Measurements from ENCODE around the gene S100A16. TPM values are rescaled to one million over a fixed set of nuclear protein-coding genes. Genes with fewer than 3 reads are reported as not detected.
A peak's percentile ranks its signal among the peaks of the same experiment; 100 is the strongest.
"Not testable (repeated sequence)": the region's sequence is repeated elsewhere in the genome, so short reads cannot be mapped to it uniquely, and the experiment has no call there.

S100A16 gene
- total and polyA plus RNA-seq, 9 of the 15 experiments (the other 6 are each of a cell fraction or from before 2014, with no cell fraction given), result 1.6 to 6.9 (median 4.3) TPM

DNA sequence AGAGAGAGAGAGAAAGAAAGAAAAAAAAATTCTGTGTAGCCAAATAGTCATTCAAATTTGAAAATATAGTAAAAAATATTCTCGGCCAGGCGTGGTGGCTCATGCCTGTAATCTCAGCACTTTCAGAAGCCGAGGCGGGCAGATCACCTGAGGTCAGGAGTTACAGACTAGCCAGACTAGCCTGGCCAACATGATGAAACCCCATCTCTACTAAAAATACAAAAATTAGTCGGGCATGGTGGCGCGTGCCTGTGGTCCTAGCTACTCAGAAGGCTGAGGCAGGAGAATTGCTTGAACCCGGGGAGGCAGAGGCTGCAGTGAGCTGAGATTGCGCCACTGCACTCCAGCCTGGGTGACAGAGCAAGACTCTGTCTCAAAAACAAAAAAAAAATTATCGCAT is 24.9 kb downstream of the S100A16 start:
- H3K9me3 ChIP-seq (replicated peaks; ENCODE audit: control insufficient read depth, insufficient read depth, low read depth, low read length); H3K36me3 ChIP-seq (ENCODE audit: control insufficient read depth, insufficient read depth, low read length); H3K27me3 ChIP-seq (ENCODE audit: control insufficient read depth in 2 of 2, insufficient read depth in 2 of 2, low read length in 2 of 2); H3K79me2 ChIP-seq (ENCODE audit: control insufficient read depth, insufficient read depth, low read length); DNase-seq (ENCODE audit: extremely low read depth in 1 of 4, low spot score in 3 of 4); FAIRE-seq; H3K4me3 ChIP-seq; CTCF ChIA-PET (ENCODE audit: low intra/inter-chr PET ratio); H2AFZ ChIP-seq (ENCODE audit: low read depth, low read length); H3K27ac ChIP-seq (ENCODE audit: extremely low read depth, low read depth, low read length); in situ Hi-C loops (cut with MboI); ATAC-seq; H3K4me1 ChIP-seq (replicated peaks in 1 of 2; ENCODE audit: control insufficient read depth in 2 of 2, insufficient read depth in 2 of 2, low read length in 2 of 2); BruUV-seq (replicated peaks); intact Hi-C loops (cut with micrococcal nuclease); POLR2A ChIA-PET; H3K9me1 ChIP-seq (ENCODE audit: control insufficient read depth, insufficient read depth, low read length); H3K4me2 ChIP-seq (ENCODE audit: insufficient read depth, low read length); H3K9ac ChIP-seq (ENCODE audit: insufficient read depth in 1 of 2, low read depth in 2 of 2, low read length in 2 of 2); H4K20me1 ChIP-seq (replicated peaks; ENCODE audit: control insufficient read depth, insufficient read depth, low read length); TF ChIP-seq CEBPG (CRISPR knock-in tag; IDR thresholded peaks at IDR 0.05): not testable (repeated sequence)
- 42% methylated on average over 9 of the region's 10 CpGs for WGBS (ENCODE audit: insufficient coverage, low coverage, missing lambda C conversion rate)
- TF ChIP-seq CEBPB (tag; IDR thresholded peaks at IDR 0.05), result peak; percentile 54
- 0 out of 4 replicates have a peak, but pooled peaks of 1 of the 2 experiments have one; percentile 9 for TF ChIP-seq CEBPG (tag; conservative IDR thresholded peaks at IDR 0.05 in 1 of 2, IDR thresholded peaks at IDR 0.05 in 1 of 2)

- DNase-seq (ENCODE audit: extremely low read depth in 1 of 4, low spot score in 3 of 4) (no peak), FAIRE-seq (no peak), ATAC-seq (no peak)
- H3K9me1 ChIP-seq (ENCODE audit: control insufficient read depth, insufficient read depth, low read length), result no peaks in the 10 kb centered on the region
- H3K27ac ChIP-seq (ENCODE audit: extremely low read depth, low read depth, low read length), result no peak overlapping the region
- 19% methylated on average over 5 of the region's 5 CpGs for WGBS (ENCODE audit: insufficient coverage, low coverage, missing lambda C conversion rate)
- BruUV-seq (replicated peaks), result no TSS peak
- H2AFZ ChIP-seq (ENCODE audit: low read depth, low read length), result no peak overlapping the region
- peaks cover 0 to 6% of the 10 kb centered on the region in 2 experiments; a peak in 1 of 5 replicates for H3K4me1 ChIP-seq (replicated peaks in 1 of 2; ENCODE audit: control insufficient read depth in 2 of 2, insufficient read depth in 2 of 2, low read length in 2 of 2)
- H3K9ac ChIP-seq (ENCODE audit: insufficient read depth in 1 of 2, low read depth in 2 of 2, low read length in 2 of 2), result no peak overlapping the region; a peak in 1 of 4 replicates
- intact Hi-C loops (cut with micrococcal nuclease) (no loop called here), in situ Hi-C loops (cut with MboI) (no loop called here)
- no peak overlapping the region for H3K4me3 ChIP-seq
- H4K20me1 ChIP-seq (replicated peaks; ENCODE audit: control insufficient read depth, insufficient read depth, low read length), result no peaks in the 10 kb centered on the region
- no peaks in the 10 kb centered on the region for H3K27me3 ChIP-seq (ENCODE audit: control insufficient read depth in 2 of 2, insufficient read depth in 2 of 2, low read length in 2 of 2)
- peak; percentile 38; the same call in 1 of the 2 replicates for TF ChIP-seq ZNF121 (CRISPR knock-in tag; conservative IDR thresholded peaks at IDR 0.05)
- TF ChIP-seq CHD1 (IDR thresholded peaks at IDR 0.05; ENCODE audit: low read length), result no peak
- TF ChIP-seq RFX1 (IDR thresholded peaks at IDR 0.05), result peak; percentile 39
- no peaks in the 10 kb centered on the region for H3K9me3 ChIP-seq (replicated peaks; ENCODE audit: control insufficient read depth, insufficient read depth, low read depth, low read length)
- CTCF ChIA-PET (ENCODE audit: low intra/inter-chr PET ratio), result no interaction called here
- H3K36me3 ChIP-seq (ENCODE audit: control insufficient read depth, insufficient read depth, low read length), result no peaks in the 10 kb centered on the region
- H3K79me2 ChIP-seq (ENCODE audit: control insufficient read depth, insufficient read depth, low read length), result no peaks in the 10 kb centered on the region
- H3K4me2 ChIP-seq (ENCODE audit: insufficient read depth, low read length), result no peak overlapping the region
- POLR2A ChIA-PET, result interaction anchor here (1.2 to 1.8 kb wide), 2 partner anchors 29 to 67 kb away, joined by 4 read pairs; partner anchors contain the start of gene S100A14
Observed at GRCh38 chr1:153587314-153587713, 25.6 kb downstream of the S100A16 start.

Data from K562 (cell line).